Occipital lobe (tissue), 2 donors: ENCODE data around the gene EFTUD2. TPM values are rescaled to one million over a fixed set of nuclear protein-coding genes. Genes with fewer than 3 reads are reported as not detected.
"Not testable (repeated sequence)": the region's sequence is repeated elsewhere in the genome, so short reads cannot be mapped to it uniquely, and the experiment has no call there.

ENCODE experiments used
- DNase-seq: peaks from one replicate; lab custom pipeline; 2025; lab: John Stamatoyannopoulos, UW
- total RNA-seq: library from RNA; depleted of rRNA; stranded (reverse); fragments of >200 nt; gene quantifications from one replicate; pipeline ENCODE4 v1.2.3, GENCODE V29; 2014

EFTUD2 gene
- total RNA-seq, 1 donor from 2014 or later: 88.9 TPM

DNA sequence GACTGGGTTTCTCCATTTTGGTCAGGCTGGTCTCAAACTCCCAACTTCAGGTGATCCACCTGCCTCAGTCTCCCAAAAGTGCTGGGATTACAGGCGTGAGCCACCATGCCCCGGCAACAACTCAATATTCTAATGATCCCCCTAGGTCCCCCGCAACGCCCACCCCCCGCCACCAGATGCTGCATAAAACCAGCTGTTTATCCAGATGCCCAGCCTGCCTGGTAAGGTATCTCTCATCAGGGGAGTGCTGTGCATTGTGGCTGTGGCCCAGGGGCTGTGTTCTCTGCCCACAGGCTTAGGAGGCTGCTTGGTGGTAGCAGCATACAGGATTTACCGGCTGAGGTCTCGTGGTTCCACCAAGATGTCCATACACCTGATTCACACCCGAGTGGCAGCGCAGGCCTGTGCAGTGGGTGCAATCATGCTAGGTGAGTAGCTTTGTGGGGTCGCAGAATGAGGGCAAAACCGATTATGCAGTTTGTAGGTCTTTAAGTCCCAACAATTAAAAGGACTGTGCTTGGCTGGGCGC is 50.2 kb downstream of the EFTUD2 start:
- no peak for DNase-seq

DNA sequence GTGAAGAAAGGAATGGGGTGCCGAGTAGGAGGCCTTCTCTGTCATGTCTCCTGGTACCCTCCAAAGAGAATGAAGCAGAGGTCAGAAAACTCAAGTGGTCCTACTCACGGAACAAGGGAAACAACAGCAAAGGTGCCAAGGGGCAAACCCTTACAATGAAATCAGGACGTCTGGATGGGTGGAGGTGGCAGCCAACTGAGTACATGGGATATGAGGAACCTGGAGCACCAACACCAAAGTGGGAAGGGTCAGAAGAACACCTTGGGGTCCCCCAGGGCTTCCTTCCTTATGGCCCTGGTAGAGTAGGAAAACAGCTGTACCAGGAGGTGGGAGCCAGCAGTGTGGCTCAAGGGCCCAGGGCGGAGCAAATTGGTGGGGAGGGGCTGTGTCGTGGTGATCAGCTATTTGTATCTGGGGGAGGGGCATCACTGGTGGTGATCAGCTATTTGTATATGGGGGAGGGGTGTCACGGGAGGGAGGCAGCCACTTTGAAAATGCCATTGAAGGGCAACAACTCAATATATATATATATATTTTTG is 50.9 kb downstream of the EFTUD2 start:
- DNase-seq: no peak

DNA sequence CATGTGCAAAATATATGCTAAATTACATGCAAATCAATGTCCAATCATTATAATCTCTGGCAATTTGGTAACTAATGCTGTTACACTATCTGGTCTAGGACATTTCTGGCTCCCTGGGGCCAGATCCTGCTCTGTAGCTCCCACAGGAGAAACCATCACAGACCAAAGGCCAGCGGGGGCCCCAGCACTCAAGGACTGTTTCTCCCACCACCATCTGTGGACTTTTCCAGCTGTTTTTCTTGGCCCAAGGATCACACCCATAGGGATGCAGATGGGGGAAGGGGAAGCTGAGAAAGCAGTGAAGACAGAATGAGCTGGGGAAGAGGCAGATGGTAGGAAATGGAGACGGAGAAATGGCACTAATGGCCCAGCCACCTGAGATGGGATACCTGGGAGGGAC is 51.7 kb downstream of the EFTUD2 start, which contains the start of gene HIGD1B:
HIGD1B (plus strand) TSS at position 298 of the 400 bp plus-strand sequence. CDS start 270 bp downstream, outside the sequence.
- DNase-seq: no peak

DNA sequence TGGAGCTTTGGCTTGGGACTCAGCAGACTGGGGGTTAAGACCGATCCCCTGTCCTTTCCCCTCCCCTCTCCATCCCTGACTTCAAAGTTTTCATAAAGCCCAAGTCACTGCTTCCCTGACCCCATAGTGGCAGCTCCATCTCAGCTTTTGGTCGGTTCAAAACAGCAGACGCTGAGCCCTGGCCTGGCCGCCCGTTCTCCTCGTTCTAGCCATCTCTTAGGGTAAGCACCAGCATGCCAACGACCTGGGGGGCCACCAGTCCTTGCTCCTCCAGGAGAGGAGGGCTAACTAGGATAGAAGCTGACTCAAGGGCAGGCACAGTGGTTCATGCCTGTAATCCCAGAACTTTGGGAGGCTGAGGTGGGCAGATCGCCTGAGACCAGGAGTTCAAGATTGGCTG is 53.0 kb downstream of the EFTUD2 start:
- no peak for DNase-seq

DNA sequence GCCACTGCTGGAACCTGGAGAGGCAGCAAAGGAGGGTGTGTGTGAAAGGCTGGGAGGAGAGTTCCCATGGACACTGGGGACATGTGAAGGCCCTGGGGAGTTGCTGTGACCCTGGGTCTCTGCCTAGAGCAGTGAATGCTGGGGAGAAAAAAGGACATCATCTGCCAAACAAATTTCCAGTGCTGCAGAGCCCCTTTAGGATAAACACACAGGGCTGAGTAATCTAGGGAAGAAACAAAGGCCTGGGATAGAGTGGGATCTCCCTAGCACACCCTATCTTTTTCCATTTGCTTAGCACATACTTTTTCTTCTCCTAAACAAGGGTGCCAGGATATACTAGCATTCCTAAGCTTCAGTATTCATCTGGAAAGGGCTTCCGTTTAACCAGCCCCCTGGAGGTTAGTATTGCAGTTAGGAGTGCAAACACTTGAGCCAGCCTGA is 54.8 kb downstream of the EFTUD2 start:
- no peak for DNase-seq

DNA sequence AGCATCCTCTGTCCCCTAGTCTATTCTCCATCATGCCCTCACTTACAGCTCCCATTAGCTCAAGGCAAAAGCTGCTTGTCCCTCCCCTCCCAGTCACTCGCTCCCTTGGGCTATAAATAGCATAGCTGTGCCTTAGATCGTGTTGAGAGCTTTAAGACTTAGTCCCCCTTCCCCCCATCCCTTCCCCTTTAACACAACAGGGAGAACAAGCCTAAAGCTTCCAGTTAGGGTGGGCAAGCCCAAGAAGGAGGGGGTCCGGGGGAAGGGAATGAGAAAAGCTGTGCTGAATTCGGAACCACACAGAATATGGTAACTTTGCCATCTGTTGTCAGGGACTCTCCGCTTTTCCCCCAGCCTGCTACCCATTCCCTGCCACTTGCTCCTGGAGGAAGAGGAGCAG is 56.5 kb downstream of the EFTUD2 start:
- DNase-seq: no peak

DNA sequence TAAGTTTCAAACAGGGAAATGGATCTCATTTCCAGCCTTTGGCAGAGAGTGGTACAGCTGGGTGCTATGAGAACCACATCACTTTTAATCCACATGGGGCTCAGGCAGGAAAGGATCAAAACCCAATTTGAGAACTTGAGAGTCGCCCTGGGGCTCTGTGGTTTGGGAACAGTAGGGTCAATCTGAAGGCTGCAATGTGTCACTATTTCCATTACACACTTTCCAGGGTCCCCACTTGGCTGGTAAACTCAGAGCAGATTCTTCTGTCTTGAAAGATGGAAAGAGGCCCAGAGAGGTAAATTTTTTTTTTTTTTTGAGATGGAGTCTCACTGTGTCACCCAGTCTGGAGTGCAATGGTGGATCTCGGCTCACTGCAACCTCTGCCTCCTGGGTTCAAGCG is 58.3 kb downstream of the EFTUD2 start:
- no peak for DNase-seq

DNA sequence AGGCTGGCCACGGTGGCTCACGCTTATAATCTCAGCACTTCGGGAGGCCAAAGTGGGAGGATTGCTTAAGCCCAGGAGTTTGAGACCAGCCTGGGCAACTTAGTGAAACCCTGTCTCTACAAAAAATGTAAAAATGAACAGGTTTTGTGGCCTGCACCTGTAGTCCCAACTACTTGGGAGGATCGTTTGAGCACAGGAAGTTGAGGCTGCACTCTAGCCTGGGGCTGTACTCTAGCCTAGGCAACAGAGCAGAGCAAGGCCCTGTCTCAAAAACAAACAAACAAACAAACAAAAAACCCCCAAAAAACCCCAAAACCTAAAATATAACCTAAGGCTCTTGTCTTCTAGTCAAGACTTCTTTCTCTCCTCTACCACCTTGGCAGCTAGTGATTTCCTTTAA is 59.0 kb downstream of the EFTUD2 start:
- DNase-seq: no peak

DNA sequence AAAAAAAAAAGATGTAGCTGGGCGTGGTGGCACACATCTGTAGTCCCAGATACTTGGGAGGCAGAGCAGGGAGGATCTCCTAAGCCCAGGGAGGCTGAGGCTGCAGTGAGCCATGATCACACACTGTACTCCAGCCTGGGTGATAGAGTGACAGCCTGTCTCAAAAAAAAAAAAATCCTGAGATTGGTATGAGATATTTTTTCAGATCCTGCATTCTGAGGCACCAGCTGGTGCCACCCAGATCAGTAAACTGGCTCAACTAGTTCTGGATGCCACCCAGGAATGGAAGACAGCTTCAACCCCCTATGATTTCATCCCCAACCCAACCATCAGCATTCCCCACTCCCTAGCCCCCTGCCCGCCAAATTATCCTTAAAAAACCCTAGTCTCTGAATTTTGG is 62.0 kb downstream of the EFTUD2 start:
- DNase-seq: no peak

DNA sequence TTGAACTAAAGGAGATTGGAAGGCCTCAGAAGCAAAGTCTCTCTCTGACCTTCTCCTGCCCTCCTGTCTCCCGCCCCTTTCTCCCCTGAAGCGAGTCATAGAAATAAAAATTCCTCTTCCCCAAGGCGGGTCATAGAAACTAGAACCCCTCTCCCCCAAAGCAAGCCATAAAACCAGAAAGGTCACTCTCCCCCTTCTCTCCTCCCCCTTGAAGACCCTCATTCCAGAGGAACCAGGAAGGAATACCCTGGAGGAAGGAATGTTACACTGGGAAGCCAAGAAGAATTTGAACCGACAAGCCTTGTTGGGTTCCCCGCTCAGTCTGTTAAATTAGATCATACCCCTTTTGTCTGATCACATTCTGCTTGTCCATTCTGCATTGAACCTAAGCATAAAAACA is 66.4 kb downstream of the EFTUD2 start:
- DNase-seq: no peak

DNA sequence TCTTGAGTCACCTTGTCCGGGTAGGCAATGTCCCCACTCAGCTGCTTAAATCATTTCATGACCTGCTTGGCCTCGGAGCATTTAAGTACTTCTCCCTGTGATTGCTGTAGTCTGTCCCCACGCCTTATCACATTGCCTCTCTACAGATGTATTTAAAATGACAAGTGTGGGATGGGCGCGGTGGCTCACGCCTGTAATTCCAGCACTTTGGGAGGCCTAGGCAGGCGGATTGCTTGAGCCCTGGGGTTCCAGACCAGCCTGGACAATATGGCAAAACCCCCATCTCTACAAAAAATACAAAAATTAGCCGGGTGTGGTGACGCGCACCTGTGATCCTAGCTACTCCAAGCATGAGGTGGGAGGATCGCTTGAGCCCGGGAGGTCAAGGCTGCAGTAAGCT is 67.9 kb downstream of the EFTUD2 start:
- no peak for DNase-seq

DNA sequence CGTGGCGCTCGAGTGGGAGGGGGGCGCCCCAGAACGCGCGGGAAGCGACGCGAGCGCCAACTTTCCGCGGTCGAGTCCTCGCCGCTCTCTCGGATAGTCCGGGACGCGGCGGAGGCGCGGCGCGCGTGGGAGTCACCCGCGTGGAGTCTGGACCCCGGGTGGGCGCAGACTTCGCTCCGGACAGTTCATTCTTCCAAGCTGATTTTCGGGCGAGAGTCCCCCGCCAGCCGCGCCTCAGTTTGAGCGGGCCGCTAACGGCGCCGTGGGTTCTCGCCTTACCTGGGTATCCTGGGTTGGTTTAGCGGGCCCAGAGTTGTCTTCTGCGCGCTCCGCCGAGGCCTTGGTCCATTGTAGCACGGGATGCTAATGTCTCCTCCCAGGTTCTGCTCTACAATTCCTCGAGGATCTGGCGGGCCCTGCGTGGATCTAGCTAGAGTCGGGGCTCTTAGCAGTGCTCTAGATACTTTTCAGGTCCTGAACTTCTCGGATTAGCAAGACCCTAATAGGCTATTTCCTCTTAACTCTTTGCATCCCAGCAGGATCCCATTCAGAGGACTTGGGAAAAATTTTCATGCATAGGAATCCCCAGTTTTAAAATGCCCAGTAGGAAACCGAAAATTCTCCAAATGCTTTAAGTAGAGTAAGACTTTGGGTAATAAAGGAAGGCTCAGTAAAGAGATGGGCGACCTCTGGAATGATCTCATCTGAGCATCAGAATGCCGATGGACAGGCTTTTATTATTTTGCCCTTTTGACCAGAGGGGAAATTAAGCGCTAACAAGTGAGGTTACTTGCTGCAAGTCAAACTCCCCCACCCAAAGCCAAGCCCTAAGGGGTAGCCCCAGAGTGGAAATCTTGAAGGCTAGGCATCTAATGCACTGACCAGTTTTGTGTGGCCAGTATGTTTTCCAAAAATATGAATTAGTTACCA is 68.6 kb downstream of the EFTUD2 start:
- no peak for DNase-seq

DNA sequence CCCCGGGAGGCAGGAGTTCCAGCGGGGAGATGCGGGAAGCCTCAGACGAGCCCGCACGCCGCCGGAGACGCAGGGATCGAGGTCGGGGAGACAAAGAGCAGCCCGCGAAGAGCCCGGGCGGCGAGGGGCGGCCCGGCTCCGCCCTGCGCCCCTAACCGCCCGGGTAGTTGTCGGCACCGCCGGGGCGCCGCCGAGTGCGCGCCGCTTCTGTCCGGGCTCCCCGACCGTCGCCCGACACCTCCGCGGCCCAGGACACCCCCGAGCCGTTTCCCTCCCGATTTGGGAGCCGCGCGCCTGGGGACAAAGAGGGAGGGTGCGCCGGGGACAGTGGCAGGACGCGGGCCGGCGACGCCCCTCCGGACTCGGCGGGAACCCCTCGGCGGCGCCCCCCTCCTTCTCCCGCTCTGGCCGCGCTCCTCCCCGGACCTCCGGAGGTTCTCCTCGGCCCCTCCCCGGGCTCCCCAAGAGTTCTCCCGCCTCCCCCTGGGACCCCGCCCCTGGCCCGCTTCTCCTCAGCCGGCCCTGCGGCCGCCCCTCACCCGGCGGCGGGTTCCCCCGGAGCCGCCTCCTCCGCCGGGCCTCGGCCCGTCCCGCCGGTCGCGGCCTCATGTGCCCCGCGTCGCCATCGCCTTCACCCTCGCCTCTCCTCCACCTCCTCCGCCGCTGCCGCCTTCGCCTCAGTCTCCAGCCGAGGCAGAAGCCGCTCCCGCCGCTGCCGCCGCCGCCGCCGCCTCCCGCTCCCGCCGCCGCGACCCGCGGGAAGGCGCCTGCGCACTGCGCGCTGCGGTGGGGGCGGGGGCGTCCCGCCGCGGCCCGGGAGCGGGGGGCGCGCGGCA is 69.5 kb downstream of the EFTUD2 start, which contains the start of gene GJC1:
GJC1 (minus strand) TSS at position 765 of the 836 bp plus-strand sequence. CDS start 24,470 bp downstream, outside the sequence.
- no peak for DNase-seq

DNA sequence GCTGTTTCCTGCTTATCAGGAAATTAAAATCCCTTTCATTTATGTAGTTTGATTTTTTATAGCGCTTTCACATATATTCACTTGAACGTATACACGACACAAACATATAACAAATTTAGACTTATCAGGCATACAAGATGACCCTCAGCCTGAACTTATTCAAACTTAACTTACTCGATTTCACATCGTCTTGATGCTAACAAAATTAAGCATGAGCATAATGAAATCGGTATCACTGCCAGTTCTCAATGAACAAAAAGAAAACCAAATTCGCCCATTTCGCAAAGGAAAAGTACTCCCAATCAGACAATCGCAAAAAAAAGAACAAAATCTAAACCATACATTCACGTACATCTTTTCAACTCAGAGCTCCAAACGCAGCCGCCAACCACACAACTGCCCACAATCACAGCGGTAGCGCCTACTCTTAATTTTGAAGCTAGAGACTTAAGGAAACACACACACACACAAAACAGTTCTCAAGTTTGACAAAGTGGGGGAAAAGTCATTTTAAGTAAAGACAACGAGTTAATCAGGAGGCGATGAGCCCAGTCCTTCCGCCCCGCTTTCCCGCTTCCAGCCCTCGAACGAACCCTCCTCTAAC is 70.2 kb downstream of the EFTUD2 start:
- DNase-seq: no peak

DNA sequence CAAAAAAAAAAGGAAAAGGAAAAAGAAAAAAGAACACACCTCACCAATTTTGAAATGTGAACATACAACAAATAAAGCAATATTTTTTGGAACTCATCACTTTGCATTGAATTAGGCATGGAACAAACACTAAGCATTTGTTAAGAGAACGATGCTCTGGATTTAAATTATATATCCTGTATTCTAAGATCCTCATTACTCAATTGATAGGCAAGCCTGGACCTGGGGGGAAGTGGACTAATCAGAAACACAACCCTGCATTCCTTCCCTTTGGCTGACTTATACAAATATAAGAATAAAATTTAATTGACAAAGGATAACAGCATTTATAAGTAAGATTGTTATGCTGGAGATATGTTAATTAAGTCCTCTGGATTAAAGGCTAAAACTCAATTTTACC is 71.4 kb downstream of the EFTUD2 start:
- DNase-seq: no peak

DNA sequence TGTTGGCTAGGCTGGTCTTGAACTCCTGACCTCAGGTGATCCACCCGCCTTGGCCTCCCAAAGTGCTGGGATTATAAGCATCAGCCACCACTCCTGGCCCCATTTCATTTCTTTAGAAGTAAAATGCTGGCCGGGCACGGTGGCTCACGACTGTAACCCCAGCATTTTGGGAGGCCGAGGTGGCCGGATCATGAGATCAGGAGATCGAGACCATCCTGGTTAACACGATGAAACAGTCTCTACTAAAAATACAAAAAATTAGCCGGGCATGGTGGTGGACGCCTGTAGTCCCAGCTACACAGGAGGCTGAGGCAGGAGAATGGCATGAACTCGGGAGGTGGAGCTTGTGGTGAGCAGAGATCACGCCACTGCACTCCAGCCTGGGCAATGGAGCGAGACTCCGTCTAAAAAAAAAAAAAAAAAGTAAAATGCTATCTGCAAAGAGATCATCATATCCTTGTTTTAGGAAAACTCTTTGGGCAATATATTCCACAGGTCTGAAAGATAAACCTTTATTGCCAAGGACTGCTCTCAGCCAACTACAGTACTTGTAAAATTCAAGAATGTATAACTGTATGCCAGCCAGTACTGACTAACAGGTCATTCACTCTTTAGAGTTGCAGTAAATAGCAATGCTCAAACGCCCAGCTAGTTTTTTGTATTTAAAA is 73.0 kb downstream of the EFTUD2 start:
- no peak for DNase-seq

DNA sequence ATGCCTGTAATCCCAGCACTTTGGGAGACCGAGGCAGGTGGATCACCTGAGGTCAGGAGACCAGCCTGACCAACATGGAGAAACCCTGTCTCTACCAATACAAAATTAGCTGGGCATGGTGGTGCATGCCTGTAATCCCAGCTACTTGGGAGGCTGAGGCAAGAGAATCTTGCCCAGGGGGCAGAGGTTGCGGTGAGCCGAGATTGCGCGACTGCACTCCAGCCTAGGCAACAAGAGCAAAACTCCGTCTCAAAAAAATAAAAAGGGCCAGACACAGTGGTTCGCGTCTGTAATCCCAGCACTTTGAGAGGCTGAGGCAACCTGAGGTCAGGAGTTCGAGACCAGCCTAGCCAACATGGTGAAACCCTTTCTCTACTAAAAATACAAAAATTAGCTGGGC is 74.0 kb downstream of the EFTUD2 start:
- not testable (repeated sequence) for DNase-seq

DNA sequence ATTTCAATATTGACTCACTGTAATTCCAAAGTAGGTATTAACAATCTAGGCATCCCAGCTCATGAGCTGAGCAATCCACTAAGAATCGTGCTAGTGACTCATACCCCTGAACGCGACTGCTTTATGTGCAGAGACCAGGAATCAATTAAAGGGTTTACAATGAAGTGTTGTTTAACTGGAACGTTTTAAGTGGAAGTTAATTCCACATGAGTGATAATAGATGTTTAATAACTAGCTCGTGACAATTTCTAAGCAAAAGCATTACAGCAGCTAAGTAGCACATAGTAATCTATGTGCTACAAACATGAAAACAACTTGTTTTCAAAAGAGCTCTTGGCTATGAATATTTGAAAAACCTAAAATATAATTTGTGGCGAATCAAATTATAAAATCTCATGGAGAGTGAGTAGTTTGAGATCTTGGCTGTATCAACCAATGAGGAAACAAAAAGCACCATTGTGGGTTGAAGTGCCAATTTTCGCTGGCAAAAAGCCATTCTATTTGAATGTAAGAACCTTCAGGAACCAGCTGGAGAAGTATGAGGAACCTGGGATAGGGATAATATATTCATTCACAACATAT is 78.5 kb downstream of the EFTUD2 start:
- DNase-seq: no peak

DNA sequence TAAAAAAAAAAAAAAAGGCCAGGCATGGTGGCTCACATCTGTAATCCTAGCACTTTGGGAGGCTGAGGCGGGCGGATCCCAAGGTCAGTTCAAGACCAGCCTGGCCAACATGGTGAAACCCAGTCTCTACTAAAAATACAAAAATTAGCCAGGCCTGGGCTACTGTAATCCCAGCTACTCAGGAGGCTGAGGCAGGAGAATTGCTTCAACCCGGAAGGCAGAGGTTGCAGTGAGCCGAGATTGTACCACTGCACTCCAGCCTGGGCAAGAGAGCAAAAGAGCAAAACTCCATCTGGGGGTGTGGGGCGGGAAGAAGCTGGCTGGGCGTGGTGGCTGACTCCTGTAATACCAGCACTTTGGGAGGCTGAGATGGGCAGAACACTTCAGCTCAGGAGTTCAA is 80.7 kb downstream of the EFTUD2 start:
- not testable (repeated sequence) for DNase-seq

DNA sequence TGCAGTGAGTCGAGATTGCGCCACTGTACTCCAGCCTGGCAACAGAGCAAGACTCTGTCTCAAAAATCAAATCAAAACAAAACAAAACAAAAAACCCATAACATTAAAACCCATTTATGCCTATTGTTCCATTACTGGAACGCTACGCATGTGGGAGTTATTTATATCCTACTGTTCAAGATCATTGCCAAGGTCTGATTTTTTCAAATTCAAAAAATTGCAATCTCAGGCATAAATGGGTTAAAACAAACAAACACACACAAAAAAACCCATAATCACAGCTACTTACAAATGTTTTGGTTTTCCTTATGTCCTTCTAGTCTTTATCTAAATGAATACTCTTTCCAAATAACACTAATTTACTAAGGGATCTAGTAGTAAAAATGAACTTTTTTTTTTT is 87.0 kb downstream of the EFTUD2 start:
- DNase-seq: no peak
